ENCODE data around the gene PARP9. TPM values are rescaled to one million over a fixed set of nuclear protein-coding genes. Genes with fewer than 3 reads are reported as not detected.

The PARP9 gene
- total and polyA plus RNA-seq, 2 of the 13 experiments (the other 11 are each of a cell fraction or from before 2014, with no cell fraction given): 6.5 to 10.6 TPM

- H3K27me3 ChIP-seq (ENCODE audit: control insufficient read depth in 1 of 2, insufficient read depth in 2 of 2, low read length in 2 of 2): no peaks in the 10 kb centered on the region
- 93% methylated on average over 2 of the region's 2 CpGs for WGBS (ENCODE audit: low lambda C conversion rate)
- peaks cover 34% of the 10 kb centered on the region for H4K20me1 ChIP-seq (ENCODE audit: insufficient read depth, low read length)
- intact Hi-C loops (cut with micrococcal nuclease; ENCODE audit: unreplicated experiment): no loop called here
- H3K4me2 ChIP-seq (ENCODE audit: low read depth, low read length): no peak overlapping the region
- H3K9me3 ChIP-seq (ENCODE audit: low read length): no peaks in the 10 kb centered on the region
- FAIRE-seq (no peak), DNase-seq (ENCODE audit: low spot score) (no peak), ATAC-seq (no peak)
- POLR2A ChIA-PET: no interaction called here
- H2AFZ ChIP-seq (ENCODE audit: low read length): no peak overlapping the region
- H3K27ac ChIP-seq (ENCODE audit: extremely low read length, insufficient read depth, low read length): no peak overlapping the region
- no peaks in the 10 kb centered on the region for H3K36me3 ChIP-seq (replicated peaks in 1 of 2; ENCODE audit: control insufficient read depth in 1 of 2, insufficient read depth in 2 of 2, low read length in 2 of 2)
- peaks cover 95% of the 10 kb centered on the region for H3K79me2 ChIP-seq (ENCODE audit: insufficient read depth, low read length)
- no peak overlapping the region for H3K9ac ChIP-seq (ENCODE audit: insufficient read depth, low read depth, low read length)
- H3K4me1 ChIP-seq (ENCODE audit: insufficient read depth, low read length): peaks cover 40% of the 10 kb centered on the region
- CTCF ChIA-PET (ENCODE audit: low intra/inter-chr PET ratio, low total read pairs): no interaction called here
- H3K4me3 ChIP-seq (replicated peaks in 1 of 3; ENCODE audit: insufficient read depth in 1 of 3, low read depth in 2 of 3, low read length in 3 of 3): no peak overlapping the region
- in situ Hi-C loops (cut with HindIII; ENCODE audit: extremely low pct_ligation_motif_present, low pct_unique_long_range_greater_than_20kb): no loop called here
- no TSS peak for BruUV-seq (replicated peaks)
- TF ChIP-seq PBX2 (CRISPR knock-in tag; IDR thresholded peaks at IDR 0.05) (no peak), DMTF1 (CRISPR knock-in tag; IDR thresholded peaks at IDR 0.05) (no peak), ZBTB14 (CRISPR knock-in tag; IDR thresholded peaks at IDR 0.05) (no peak), ZNF574 (CRISPR knock-in tag; IDR thresholded peaks at IDR 0.05) (no peak), ZNF768 (CRISPR knock-in tag; IDR thresholded peaks at IDR 0.05) (no peak), NAIF1 (CRISPR knock-in tag; IDR thresholded peaks at IDR 0.05; ENCODE audit: borderline replicate concordance) (no peak), HCFC1 (IDR thresholded peaks at IDR 0.05; ENCODE audit: low read depth, low read length) (no peak), TP53 (CRISPR knock-in tag; conservative IDR thresholded peaks at IDR 0.05) (no peak), SMC3 (IDR thresholded peaks at IDR 0.05; ENCODE audit: low read length) (no peak), MXI1 (IDR thresholded peaks at IDR 0.05; ENCODE audit: borderline replicate concordance, low read depth, low read length) (no peak), SRY (CRISPR knock-in tag; IDR thresholded peaks at IDR 0.05) (no peak), ZBTB33 (CRISPR knock-in tag; IDR thresholded peaks at IDR 0.05) (no peak), ZNF713 (CRISPR knock-in tag; IDR thresholded peaks at IDR 0.05) (no peak), HOXA3 (CRISPR knock-in tag; IDR thresholded peaks at IDR 0.05) (no peak), KLF11 (CRISPR knock-in tag; IDR thresholded peaks at IDR 0.05) (no peak), SP4 (CRISPR knock-in tag; IDR thresholded peaks at IDR 0.05) (no peak)
Observed at GRCh38 chr3:122508135-122508914, 55.8 kb downstream of the PARP9 start.
